ENCODE data around the gene TPCN2.
"Not testable (repeated sequence)": the region's sequence is repeated elsewhere in the genome, so short reads cannot be mapped to it uniquely, and the experiment has no call there.

Gene TPCN2

DNA sequence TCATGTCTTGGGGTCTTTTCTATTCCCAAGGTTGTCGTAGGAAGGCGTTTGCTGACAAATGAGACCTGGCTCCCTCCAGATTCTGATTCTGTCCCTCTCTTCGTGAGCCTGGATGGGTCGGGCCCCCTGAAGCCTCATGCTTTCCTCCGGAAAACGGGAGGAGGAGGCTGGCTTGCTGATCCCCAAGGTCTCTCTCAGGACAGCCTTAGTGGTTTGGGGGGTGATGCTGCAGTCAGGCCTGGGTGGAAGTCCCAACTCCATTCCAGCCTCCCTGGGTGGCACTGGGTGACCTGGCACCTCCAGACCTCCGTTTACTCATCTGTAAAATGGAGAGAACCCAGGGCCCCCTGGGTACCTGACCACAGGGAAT, 83.6 kb downstream of the TPCN2 start:
- no peak for DNase-seq

DNA sequence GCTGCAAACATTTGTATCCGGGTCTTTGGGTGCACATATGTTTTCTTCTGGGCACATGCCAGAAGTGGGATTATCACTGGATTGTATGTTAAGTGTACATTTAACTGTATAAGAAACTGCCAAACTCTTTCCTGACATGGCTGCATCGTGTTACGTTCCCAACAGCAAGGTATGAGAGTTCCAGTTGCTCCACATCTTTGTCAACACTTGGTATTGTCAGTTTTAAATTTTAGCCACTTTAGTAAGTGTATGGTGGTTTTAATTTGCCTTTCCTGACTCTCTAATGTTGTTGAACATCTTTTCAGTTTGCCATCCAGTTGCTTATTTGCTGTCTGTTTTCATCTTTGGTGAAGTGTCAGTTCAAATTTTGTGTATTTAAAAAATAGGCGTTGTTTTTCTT, 84.5 kb downstream of the TPCN2 start:
- DNase-seq: no peak

DNA sequence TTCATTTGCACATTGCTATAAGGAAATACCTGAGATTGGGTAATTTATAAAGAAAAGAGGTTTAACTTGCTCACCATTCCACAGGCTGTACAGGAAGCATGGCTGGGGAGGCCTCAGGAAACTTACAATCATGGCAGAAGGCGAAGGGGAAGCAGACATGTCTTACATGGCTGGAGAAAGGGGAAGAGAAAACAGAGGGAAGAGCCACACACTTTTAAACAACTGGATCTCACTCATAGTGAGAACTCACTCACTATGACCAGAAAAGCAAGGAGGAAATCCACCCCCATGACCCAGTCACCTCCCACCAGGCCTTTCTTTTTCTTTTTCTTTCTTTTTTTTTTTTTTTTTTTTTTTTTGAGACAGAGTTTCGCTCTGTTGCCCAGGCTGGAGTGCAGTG, 85.5 kb downstream of the TPCN2 start:
- DNase-seq: not testable (repeated sequence)

- no peak for DNase-seq
Measured at GRCh38 chr11:69134957-69135356, 86.2 kb downstream of the TPCN2 start.

DNA sequence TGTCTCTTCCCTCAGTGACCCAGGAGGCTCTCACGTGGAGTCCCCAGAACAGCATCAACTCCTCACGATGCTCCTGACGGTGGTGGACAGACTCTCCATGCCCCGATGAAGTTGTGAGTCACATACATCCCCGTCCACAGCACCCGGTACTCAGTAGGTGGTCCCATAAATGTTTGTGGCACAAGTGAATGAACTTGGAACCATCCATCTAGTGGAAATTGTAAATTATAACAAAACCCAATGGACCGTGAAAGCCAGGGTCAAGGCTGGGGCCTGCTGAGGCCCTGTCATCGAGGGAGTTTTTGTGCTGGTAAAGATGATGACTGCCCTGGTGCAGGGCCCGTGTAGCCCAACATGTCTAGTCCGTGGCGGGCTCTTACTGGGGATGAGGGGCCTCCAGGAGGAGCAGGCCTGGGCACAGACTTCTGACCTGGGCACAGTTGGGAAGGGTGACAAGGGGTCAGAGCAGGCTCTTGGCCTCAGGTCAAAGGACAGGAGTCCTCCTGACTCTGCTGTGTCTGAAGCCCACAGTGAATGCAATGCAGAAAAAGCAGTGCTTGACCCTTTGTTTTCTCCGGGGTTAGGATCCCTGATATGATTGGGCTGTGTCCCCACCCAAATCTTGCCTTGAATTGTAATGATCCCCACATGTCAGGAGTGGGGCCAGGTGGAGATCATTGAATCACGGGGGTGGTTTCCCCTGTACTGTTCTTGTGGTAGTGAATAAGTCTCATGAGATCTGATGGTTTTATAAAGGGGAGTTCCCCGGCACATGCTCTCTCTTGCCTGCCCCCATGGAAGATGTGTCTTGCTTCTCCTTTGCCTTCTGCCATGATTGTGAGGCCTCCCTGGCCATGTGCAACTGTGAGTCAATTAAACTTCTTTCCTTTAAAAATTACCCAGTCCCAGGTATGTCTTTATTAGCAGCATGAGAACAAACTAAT, 87.0 kb downstream of the TPCN2 start:
- DNase-seq: no peak

GRCh38 chr11:69136471-69136870, 87.7 kb downstream of the TPCN2 start:
- no peak for DNase-seq

DNA sequence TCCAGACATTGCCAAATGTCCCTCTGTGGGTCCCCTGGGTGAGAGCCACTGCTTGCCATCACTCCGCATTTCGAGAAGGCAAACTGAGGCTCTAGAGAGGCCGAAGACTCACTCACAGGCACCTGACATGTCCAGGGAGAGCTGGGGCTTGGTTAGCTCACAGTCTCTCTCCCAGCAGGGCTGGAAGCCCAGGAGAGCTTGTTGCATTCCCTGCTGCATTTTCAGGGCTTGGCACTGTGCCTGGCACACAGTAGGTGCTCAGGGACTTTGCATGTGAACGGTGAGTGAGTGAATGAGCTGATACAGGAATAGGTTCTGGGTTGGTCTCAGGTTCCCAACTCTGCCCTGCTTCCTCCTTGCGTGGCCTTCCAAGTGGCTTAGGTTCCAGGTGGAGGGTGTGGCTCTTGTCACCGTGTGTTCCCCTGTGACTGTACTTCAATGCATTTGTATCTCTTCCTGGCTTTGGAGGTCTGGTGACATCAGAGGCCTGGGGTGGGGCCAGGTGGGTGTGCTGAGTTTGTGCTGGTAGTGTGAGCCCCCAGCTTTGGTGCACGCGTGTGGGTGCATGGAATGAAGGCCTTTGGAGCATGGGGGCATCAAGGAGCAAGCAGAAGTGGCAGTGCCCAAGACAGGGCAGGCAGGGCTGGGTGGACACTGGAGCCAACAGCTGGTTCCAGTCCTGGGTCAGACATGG, 88.6 kb downstream of the TPCN2 start:
- DNase-seq: no peak

DNA sequence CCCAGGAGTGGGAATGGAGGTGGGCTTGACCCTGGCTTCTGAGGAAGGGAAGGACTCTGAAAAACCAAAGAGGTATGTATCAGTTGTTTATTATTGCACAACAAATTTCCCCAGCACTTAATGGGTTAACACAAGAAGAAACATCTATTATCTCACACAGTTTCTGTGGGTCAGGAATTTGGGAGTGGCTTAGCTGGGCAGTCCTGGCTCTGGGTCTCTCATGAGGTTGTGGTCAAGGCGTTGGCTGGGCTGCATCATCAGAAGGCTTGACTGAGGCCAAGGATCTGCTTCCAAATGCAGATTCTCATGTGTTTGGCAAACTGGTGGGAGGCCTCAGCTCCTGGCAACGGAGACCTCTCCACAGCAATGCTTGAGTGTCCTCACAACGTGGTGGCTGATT, 89.5 kb downstream of the TPCN2 start:
- no peak for DNase-seq

DNA sequence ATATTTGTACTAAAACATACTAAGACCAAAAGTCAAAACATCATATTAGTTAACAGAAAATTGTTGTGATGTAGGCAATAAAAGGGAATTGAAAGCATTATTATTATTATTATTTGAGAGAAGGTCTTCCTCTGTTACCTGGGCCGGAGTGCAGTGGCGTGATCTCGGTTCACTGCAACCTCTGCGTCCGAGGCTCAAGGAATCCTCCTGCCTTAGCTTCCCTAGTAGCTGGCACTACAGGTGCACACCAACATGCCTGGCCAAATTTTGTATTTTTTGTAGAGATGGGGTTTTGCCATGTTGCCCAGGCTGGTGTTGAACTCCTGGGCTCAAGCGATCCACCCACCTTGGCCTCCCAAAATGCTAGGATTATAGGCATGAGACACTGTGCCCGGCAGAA, 91.4 kb downstream of the TPCN2 start:
- DNase-seq: not testable (repeated sequence)

- no peak for DNase-seq
Measured at GRCh38 chr11:69140635-69141034, 91.9 kb downstream of the TPCN2 start.

DNA sequence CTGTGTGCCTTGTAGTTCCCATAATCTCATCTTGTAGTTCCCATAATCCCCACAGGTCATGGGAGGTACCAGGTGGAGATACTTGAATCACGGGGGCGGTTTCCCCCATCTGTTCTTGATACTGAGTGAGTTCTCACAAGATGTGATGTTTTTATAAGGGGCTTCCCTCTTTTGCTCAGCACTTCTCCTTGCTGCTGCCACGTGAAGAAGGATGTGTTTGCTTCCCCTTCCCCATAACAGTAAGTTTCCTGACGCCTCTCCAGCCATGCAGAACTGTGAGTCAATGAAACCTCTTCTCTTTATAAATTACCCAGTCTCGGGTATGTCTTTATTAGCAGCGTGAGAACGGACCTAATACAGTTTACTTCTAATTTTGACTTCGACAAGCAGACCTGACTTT, 93.0 kb downstream of the TPCN2 start:
- no peak for DNase-seq

DNA sequence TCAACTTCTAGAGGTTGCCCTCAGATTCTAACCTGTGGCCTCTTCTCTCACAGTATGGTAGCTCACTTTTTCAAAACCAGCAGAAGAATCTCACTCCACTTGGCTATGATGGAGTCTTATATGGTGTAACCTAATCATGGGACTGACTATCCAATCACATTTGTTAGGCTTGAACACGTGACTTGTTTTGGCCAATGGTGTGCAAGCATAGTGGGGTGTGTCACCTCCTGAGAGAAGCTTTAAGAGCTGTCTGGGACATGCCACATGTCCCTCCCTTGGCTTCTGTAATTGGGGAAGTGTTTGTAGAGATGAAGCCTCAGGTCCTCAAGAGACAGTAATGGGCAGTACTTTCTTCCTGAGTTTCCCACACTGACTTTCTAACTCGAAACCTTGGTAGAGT, 94.2 kb downstream of the TPCN2 start:
- DNase-seq: no peak

- DNase-seq: no peak
Measured at GRCh38 chr11:69144316-69145049, 95.8 kb downstream of the TPCN2 start.

GRCh38 chr11:69145050-69145380, 96.3 kb downstream of the TPCN2 start:
- no peak for DNase-seq

DNA sequence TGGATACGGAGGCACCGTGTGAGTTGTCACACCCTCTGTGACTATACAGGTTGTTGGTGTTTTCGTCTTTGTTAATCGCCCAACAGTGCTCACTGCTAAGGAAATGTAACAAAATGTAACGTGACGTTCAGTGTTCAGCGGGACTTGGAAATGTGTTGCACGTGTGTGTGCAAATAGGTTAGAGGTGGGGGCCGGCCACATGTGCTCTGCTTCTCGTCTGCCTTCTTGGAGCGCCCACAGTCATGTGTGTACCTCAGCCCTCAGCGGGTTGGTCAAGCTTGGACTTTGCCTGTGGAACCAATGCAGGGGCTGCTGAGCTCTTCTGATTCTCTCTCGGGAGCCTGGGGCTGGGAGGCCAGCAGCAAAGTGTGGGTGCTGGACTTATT, 99.6 kb downstream of the TPCN2 start:
- no peak for DNase-seq

GRCh38 chr11:69148806-69149205, 100.1 kb downstream of the TPCN2 start:
- DNase-seq: no peak

GRCh38 chr11:69149338-69150045, 100.8 kb downstream of the TPCN2 start:
- DNase-seq: not testable (repeated sequence)

- no peak for DNase-seq
Measured at GRCh38 chr11:69150175-69150574, 101.4 kb downstream of the TPCN2 start.

DNA sequence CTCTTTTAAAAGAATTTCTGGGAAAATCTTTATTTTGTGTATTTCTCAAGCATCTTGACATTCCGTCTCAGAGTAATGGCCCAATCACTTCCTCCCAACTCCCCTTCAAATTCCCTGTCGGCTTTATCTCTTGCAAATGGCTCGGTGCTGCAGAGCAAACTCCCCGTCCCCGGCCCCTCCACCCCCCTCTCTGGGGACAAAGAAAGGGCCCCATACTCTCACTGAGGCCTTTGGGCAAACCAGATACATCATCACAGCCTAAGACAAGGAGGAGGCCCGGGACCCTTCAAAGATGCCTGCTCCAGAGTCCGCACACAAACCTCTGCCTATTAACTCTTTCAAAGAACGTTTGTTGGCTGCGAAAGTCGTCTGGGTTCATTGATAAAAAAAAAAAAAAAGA, 103.1 kb downstream of the TPCN2 start:
- no peak for DNase-seq

- DNase-seq: no peak
Measured at GRCh38 chr11:69152733-69153421, 104.1 kb downstream of the TPCN2 start.

- DNase-seq: no peak
Measured at GRCh38 chr11:69153661-69154060, 104.9 kb downstream of the TPCN2 start.

DNA sequence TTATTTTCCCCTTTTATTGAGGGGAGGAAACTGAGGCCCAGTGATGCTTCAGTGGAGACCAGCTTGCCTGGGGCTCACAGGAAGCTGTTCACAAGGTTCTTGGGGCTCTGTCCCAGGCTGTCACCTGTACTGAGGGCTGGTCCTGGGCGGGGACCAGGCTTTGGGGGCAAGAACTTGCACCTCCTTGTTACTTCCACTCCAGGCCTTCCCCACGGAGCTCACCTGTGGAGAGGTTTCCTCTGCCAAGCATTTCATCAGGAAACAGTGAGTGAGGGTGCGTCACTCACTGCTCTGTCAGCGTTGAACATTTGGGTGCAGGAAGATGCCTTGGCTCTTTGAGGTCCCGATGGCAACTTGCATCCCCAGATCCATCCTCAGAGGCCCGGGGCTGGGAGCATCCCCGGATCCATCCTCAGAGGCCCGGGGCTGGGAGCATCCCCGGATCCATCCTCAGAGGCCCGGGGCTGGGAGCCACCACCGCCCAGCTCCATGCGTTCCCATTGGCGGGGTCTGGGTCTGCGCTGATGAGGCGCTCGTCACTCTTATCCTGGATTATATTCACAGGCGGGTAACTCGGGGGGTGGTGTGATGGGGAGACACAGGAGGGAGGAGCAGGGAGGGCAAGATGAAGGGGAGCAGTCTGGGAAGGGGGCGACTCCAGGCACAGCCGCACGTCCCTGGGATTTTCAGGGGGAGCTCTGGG, 105.6 kb downstream of the TPCN2 start:
- no peak for DNase-seq

Data from NCI-H1930 (cell line).